GM19438 (cell line): ENCODE measurements around the gene RARA.

ENCODE experiments used
- ATAC-seq: cut with Tn5 transposase; IDR thresholded peaks from one replicate; pipeline ENCODE4 v1.9.1; 2021; ENCODE audit warnings: low read depth; ENCODE audit not compliant: unreplicated experiment

The RARA gene

GRCh38 chr17:40352779-40353394, 43.9 kb downstream of the RARA start:
- ATAC-seq, result no peak

- no peak for ATAC-seq
These were observed 45.5 kb downstream of the RARA start for GRCh38 chr17:40354221-40355122.

GRCh38 chr17:40355123-40355803, 46.3 kb downstream of the RARA start:
- no peak for ATAC-seq

GRCh38 chr17:40355804-40356758, 47.1 kb downstream of the RARA start:
- ATAC-seq, result no peak

GRCh38 chr17:40356990-40357881, 48.3 kb downstream of the RARA start:
- ATAC-seq, result no peak

GRCh38 chr17:40358323-40359038, 49.5 kb downstream of the RARA start:
- ATAC-seq, result no peak

GRCh38 chr17:40360091-40360490, 51.1 kb downstream of the RARA start:
- no peak for ATAC-seq

- no peak for ATAC-seq
These were observed 52.3 kb downstream of the RARA start for GRCh38 chr17:40361063-40361924.

- ATAC-seq, result no peak
These were observed 53.1 kb downstream of the RARA start for GRCh38 chr17:40361925-40362695.

GRCh38 chr17:40362696-40363110, 53.7 kb downstream of the RARA start:
- peak; percentile 66 for ATAC-seq

- peak; percentile 34 for ATAC-seq
These were observed 54.3 kb downstream of the RARA start for GRCh38 chr17:40363111-40363827.

GRCh38 chr17:40364121-40364861, 55.3 kb downstream of the RARA start, which contains the start of gene GJD3:
TSS of gene GJD3 (minus strand) at chr17:40364737. CDS start at chr17:40363815, 922 bp downstream.
- ATAC-seq, result no peak

GRCh38 chr17:40364906-40365305, 55.9 kb downstream of the RARA start:
- no peak for ATAC-seq

- no peak for ATAC-seq
These were observed 57.3 kb downstream of the RARA start for GRCh38 chr17:40366076-40366860.
